IPS-NIHi7 (cell line): ENCODE measurements around the gene SFXN3.

Experiments
- DNase-seq: peaks from one replicate; pipeline ENCODE4 v3.0.0; 2012; ENCODE audit warnings: mixed read lengths; ENCODE audit errors: extremely low spot score

The SFXN3 gene

GRCh38 chr10:101056365-101057151 lies 25.5 kb downstream of the SFXN3 start:
- no peak for DNase-seq

DNA sequence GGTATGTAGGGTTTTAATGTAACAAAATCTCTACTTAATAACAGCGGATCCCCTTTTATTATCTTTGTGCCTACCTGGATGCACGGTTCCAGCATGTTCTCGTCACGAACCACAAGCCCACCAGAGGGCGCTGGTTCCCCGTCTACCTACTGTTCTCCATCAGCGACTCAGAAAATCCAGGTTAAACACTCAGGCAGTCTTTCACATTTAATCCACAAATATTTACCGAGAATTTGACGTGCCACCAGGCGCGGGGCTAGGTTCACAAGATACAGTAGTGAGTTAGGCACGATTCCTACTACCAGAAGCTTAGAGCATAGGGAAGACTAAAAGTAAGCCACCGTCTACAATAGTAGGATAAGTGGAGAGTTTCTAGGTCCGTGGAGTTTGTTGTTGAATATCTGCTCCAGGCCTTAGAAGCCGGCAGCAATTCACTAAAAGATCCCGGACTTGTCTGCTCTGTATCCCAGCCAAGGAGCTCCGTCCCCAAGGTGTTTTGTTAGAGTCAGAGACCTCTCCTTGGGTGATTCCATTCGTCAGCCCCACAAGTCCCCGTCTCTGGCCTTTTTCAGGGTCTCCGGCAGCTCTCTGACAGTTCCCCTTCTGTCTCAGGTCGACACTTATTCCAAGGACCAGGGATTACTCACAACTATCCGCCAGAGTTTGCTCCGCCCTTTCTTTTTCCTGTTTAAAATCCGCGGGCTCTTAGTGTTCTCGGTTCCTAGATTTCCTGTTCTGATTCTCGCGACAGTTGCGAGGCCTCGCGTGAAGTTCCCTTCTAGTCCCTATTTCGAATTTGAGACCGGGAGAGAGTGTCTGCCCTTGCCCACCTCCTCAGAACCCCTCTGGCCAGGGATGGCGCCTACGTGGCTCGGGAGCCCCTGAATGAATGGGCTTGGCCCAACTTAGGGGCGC lies 29.3 kb downstream of the SFXN3 start:
- DNase-seq, result peak; percentile 78

GRCh38 chr10:101060951-101061623 lies 30.1 kb downstream of the SFXN3 start:
- peak; percentile 93 for DNase-seq

GRCh38 chr10:101061624-101062231 lies 30.7 kb downstream of the SFXN3 start, which contains the start of gene KAZALD1:
KAZALD1 (plus strand) TSS chr10:101061989; CDS start chr10:101062593, 604 bp downstream.
- peak; percentile 59 for DNase-seq

- peak; percentile 74 for DNase-seq
Measured at GRCh38 chr10:101062232-101063049, 31.4 kb downstream of the SFXN3 start.

GRCh38 chr10:101063050-101063525 lies 32.1 kb downstream of the SFXN3 start:
- DNase-seq, result no peak

DNA sequence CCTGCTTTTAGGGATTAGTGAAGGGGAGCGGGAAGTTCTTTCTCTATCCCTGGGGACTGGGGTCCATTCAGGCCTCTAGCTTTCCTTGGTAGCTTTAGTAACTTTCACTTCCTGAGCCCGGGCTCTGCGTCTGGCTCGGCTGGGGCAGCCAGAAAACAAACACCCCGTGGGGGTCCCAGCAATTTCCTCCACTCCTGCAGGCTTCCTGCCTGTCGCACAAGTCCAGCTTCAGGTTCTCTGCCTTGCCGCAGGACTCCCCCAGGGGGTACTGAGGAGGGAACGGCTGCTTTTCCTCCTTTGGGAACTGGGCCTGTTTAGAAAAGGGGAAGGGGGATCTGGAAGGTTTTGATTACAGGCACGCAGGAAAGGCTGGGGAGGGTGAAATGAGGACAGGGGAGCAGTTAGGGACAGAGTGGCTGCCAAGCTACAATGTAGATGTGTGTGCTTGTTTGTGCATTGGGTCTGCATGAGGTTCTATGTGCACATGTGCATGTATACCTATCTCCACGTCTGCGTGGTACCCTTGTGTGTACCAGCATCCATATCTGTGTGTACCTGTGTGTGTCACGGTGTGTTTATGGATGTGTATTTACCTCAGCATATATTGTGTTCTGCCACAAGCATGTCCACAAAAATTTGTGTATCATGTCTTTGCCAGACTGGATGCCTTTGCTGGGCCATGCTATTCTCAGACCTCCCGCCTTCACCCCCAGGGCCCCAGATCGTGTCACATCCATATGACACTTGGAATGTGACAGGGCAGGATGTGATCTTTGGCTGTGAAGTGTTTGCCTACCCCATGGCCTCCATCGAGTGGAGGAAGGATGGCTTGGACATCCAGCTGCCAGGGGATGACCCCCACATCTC lies 32.7 kb downstream of the SFXN3 start:
- DNase-seq, result no peak

GRCh38 chr10:101064415-101065030 lies 33.5 kb downstream of the SFXN3 start:
- no peak for DNase-seq

- no peak for DNase-seq
Measured at GRCh38 chr10:101065481-101066145, 34.6 kb downstream of the SFXN3 start.

- no peak for DNase-seq
Measured at GRCh38 chr10:101066146-101066895, 35.3 kb downstream of the SFXN3 start.

DNA sequence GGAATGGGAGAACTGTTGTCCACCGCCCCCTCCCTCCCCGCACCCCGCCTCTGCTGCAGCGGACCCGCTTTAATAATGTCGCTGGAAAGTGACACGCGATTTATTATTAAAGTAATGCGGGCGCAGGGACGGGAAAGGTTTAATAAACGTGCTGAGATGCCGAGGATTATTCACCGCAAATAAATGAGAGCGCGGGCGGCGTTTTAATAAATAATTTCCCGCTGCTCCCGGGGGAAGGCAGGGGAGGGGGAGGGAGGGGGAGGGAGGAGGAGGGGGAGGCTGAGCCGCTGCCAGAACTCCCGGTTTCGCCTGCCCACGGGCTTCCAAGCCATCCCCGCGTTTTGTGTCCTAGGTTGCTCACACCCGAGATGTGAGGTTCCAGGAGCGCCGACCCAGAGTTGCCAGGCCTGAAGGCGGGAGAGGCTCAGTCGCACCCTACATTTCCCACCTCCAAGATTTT lies 35.9 kb downstream of the SFXN3 start:
- no peak for DNase-seq

- DNase-seq, result peak; percentile 77
Measured at GRCh38 chr10:101067356-101068083, 36.5 kb downstream of the SFXN3 start.

- no peak for DNase-seq
Measured at GRCh38 chr10:101069441-101069840, 38.4 kb downstream of the SFXN3 start.

DNA sequence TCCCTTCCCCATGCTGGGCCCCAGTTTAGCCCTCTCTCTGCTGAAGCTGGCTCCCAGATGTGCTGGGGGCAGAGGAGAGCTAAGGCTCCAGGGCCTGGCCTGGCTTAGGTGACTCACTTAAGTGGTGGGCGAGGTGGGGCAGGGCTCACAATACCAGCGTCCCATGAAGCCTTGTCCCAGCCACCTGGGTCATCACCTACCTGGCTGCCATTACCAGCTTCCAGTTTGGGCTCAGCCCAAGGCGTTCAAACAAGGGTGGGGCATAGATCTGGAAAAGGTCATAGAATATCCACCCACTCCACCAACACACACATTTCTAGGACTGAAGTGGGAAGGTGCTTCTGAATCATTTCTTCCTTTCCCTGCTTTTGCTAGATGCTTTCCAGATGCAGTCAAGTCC lies 39.1 kb downstream of the SFXN3 start:
- no peak for DNase-seq

GRCh38 chr10:101071267-101071884 lies 40.3 kb downstream of the SFXN3 start:
- no peak for DNase-seq

DNA sequence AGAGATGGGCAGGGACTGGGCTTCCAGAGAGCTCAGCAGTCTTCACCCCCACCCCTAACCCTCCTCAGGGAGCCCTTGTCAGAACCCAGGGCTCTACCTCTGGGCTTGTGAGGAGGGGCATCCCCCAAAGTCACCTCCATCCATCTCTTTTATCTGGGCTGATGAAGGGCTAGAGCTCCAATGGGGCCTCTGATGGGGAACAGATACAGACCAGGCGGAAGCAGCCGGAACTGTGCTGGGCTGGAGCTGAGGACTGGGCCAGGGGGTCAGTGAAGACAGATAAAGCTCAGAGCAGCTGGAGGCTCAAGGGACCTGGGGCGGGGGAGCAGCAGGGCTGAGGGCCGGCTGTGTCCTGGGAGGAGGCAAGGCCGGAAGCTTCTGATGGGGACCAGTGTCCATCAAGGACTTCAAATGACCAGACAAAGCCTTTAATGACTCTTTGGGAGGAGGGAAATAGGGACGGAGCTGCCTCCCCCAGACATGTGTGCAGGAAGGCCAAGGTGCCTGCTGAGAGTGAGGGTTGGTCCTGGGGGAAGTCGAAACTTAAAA lies 40.9 kb downstream of the SFXN3 start:
- no peak for DNase-seq
